Activated CD4-positive, alpha-beta T cell treated with anti-CD3 and anti-CD28 coated beads, Interleukin-2, amount 50 U/mL, for 1 hour (primary cell): Measurements from ENCODE around the gene ZNF462.
"Not testable (repeated sequence)": the region's sequence is repeated elsewhere in the genome, so short reads cannot be mapped to it uniquely, and the experiment has no call there.

Source experiments
- DNase-seq: peaks from one replicate; pipeline ENCODE4 v3.0.0-alpha.2; 2020

ZNF462 gene, protein sequence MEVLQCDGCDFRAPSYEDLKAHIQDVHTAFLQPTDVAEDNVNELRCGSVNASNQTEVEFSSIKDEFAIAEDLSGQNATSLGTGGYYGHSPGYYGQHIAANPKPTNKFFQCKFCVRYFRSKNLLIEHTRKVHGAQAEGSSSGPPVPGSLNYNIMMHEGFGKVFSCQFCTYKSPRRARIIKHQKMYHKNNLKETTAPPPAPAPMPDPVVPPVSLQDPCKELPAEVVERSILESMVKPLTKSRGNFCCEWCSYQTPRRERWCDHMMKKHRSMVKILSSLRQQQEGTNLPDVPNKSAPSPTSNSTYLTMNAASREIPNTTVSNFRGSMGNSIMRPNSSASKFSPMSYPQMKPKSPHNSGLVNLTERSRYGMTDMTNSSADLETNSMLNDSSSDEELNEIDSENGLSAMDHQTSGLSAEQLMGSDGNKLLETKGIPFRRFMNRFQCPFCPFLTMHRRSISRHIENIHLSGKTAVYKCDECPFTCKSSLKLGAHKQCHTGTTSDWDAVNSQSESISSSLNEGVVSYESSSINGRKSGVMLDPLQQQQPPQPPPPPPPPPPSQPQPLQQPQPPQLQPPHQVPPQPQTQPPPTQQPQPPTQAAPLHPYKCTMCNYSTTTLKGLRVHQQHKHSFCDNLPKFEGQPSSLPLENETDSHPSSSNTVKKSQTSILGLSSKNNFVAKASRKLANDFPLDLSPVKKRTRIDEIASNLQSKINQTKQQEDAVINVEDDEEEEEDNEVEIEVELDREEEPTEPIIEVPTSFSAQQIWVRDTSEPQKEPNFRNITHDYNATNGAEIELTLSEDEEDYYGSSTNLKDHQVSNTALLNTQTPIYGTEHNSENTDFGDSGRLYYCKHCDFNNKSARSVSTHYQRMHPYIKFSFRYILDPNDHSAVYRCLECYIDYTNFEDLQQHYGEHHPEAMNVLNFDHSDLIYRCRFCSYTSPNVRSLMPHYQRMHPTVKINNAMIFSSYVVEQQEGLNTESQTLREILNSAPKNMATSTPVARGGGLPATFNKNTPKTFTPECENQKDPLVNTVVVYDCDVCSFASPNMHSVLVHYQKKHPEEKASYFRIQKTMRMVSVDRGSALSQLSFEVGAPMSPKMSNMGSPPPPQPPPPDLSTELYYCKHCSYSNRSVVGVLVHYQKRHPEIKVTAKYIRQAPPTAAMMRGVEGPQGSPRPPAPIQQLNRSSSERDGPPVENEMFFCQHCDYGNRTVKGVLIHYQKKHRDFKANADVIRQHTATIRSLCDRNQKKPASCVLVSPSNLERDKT (N-terminal part only)

DNA sequence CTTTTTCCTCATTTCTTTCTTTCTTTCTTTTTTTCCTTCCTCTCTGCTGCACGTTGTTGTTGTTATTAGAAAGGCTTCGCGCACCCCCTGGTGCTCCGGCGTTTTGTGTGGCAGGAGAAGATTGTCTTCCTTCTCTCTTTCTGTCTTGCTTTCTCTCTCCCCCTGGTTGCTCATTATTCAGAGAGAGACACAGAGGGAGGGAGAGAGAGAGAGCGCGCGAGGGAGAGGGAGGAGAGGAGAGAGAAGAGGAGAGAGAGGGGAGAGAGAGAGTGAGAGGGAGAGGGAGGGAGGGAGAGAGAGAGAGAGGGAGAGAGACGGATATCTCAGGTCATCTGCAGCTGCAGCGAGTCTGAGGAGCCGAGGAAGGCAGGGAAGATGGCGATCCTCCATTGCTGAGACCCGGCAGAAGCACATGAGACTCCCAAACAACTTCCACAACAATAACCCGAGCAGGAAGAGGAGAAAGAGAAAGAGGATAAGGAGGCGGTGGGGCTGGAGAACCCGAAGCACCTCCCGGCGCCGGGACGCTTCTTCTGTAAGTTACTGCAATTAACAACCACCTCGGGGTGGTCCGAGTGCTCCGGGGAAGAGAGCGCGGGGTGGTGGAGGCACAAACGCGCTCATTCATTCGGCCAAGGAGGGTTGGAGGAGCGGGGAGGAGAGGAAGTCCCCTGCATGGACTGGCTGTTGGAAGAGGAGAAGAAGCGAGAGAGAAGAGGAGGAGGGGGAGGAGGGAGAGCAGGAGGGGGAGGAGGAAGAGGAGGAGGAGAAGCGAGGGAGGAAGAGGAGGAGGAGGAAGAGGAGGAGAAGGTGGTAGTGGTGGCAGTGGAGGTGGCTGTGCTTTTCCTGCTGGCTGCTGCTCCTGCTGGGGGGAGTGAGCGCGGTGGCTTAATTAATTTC is at the start of gene ZNF462:
Gene ZNF462, plus strand, starts transcription at position 346 of the 900 bp plus-strand sequence. CDS start 60,218 bp downstream, outside the sequence.
- no peak for DNase-seq

DNA sequence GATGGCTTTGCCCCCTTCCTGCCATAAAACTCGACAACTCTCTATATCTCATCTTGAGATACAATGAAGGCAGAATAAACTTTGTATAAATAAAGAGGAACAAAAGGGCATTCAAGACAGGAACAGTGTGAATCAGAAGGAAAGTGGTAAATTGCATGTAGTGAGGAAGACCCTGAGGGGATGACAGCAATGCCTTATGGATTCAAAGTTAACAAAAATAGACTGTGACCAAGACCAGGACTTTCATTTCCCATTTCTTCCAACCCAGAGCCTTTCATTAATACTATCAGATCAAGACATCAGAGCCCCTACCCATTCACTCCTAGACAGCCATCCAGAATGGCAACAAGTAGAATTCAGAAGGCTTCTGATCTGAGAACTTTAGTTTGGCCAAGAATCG is 46.4 kb upstream of the ZNF462 start:
- no peak for DNase-seq

DNA sequence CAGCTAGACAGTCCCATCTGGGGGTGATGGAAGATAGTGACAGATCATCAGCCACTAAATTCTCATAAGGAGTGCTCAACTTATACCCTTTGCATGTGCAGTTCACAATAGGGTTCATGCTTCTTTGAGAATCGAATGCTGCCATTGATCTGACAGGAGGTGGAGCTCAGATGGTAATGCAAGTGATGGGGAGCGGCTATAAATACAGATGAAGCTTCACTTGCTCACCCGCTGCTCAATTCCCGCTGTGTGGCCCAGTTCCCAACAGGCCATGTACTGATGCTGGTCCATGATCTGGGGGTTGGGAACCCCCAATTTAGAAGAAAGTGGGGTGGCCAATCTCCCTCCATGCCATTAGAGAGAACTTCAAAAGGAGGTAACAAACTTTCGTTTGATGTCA is 44.9 kb upstream of the ZNF462 start:
- DNase-seq: no peak

DNA sequence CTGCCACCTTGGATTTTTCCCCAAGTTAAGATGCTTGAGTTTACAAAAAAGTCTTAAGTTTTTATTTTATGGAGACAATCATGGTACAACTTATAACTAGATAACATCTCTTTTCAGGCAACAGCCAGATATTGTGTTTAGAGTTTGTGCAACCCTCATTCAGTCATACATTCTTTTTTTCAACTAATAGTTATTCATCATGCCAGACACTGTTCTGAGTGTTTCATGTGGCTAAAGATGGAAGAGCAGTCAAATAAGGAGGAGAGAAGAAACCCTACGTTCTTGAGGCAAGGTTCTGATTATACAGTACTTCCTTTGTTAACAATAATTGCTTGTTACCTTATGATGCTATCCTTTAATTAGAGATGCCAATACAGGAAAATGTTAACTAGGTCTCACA is 42.1 kb upstream of the ZNF462 start:
- DNase-seq: no peak

DNA sequence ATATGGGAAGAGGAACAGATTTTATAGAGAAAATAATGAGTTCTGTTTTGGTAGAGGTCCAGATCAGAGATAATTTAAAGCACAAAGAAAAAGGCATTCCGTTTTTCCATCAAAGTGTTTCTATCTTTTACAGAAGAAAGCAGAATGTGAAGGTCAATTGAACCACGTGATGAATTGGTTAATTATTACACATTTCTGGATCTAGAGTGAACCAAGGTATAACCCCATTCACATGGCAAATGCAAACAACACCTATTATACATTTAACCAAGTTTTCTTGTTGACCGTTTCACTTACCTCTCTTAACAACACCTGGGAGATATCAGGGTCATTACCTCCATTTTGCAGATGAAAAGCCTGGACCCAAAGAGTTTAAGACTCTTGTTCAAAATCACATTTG is 34.9 kb upstream of the ZNF462 start:
- DNase-seq: no peak

DNA sequence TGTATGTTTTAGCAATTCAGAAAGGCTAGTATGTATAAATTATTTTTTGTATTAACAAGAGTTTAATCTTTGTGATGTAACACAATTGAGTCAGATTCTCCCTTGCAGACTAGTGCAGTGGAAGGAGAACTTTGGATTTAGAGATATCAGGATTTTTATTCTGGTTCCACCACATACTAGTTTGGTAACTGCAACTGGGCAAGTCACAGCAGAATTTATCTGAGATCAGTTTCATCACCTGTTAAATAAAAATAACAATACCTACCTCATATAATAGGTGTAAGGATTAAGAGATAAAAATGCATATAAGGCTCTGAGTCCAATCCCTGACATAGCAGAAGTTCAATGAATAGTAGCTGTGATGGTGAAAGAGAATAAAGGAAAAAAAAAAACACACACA is 34.0 kb upstream of the ZNF462 start:
- DNase-seq: no peak

DNA sequence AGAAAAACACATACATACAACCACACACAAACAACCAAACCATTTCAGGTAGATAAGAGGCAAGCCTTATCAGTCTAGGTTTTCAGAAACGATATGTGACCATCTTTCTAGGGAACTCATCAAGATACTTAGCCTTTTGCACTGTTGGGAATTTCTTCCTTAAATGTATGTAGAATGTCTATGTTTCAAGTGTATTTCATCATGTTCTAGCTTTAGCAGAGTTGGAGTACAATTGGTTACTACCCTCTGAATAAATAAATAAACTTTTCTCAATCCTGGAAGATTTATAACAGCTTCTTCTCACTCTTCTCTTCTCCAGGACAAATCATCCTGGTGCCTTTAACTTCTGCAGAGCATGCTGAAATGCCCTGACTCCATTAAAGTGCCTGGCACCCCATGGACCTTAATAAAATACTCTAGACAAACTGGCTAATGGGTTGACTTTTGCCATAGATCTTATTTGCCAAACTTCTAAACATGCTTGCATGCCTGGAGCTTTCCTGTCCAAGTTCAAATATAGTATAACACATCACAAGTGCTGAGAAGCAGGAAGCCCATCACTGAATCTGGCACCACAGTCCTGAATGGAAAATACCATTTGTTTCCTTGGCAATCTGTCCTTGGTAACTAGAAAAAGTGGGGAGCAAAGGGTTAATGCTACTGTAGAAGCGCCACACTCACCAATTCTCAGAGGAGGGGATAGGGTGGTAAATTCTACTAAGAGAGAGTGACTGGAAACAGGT is 33.1 kb upstream of the ZNF462 start:
- no peak for DNase-seq

DNA sequence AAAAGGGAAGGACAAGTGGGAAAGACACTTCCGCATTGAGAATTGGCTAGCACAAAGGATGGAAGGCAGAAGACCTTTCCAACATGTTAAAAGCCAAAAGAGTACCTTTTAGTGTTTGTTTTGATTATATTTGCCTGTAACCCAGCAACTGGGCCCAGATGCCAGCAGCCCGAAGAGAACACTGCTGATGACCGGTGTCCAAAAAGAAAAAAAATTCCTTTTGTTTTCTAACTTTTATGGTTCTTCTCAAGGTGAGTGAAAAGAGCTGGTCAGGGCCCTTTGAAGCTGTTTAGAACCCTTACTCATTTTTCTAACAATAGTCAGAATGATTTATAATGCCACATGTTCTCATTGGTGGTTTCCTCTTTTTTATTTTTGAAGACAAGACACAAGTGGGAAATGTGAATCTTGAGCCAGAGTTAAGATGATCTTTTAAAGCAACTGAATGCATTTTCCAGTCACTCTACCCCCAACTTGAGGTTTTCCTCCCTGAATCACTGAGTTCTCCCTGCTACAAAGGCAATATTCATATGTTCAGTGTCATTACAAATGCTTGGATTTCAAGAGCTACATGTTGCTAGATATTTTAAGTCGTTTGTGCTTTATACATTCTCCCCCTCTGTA is 32.3 kb upstream of the ZNF462 start:
- DNase-seq: no peak

DNA sequence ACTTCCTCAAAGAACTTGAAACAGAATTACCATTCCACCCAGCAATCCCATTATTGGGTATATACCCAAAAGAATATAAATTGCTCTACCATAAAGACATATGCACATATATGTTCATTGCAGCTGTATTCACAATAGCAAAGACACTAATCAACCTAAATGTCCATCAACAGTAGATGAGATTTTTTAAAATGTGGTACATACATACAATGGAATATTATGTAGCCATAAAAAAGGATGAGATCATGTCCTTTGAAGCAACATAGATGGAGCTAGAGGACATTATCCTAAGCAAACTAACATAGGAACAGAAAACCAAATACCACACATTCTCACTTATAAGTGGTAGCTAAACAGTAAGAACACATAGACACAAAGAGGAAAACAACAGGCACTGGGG is 28.1 kb upstream of the ZNF462 start:
- no peak for DNase-seq

DNA sequence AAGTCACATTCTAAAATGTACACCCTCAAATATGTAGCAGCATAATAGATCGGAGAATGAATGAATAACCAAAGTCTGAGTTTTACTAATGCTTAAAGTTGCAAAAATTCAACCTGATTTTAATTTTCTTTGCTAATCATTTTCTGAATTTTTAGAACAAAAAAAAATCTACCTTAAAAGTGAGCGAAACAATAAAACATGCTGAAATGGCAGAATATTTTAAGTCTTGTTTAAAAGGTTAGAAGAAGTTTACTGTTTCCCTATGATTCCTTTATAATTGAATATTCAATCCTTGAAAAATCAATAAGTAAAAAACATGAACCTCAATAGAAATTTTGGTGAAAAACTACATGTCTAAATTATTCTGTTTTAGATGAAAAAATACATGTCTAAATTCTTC is 27.1 kb upstream of the ZNF462 start:
- DNase-seq: no peak

DNA sequence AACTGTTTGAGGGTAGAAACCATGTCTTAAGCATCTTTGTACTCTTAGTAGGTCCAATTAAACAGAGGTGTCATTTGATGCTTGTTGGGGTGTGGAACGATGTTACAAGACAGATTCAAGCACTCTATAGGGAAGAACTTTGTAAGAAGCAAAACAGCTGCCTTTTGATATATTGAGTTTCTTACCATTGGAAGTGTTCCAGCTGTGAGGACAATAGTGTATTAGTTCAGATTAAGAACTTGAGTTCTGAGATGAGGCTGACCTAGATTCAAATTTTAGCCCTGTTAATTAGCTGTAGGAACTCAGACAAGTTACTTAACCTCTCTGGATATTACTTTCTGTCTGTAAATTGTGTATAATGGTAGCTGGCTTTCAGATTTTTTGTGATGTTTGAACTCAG is 19.6 kb upstream of the ZNF462 start:
- DNase-seq: no peak

DNA sequence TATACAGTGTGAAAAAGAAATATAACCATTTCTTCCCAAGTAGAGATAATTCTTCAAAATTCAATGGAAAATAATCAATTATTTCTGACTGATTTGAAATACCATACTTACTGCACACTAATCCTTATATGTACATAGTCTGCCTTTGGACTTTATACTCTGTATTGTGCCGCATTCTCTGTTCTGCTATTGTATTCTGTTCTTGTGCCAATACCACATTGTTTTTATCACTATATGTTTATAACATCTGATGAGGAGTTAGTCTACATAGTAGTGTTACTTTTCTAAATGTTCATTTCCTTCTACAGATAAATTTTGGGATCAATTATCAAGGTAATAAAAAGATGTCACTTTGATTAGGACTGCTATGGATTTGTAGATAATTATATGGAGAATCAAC is 16.7 kb upstream of the ZNF462 start:
- no peak for DNase-seq

DNA sequence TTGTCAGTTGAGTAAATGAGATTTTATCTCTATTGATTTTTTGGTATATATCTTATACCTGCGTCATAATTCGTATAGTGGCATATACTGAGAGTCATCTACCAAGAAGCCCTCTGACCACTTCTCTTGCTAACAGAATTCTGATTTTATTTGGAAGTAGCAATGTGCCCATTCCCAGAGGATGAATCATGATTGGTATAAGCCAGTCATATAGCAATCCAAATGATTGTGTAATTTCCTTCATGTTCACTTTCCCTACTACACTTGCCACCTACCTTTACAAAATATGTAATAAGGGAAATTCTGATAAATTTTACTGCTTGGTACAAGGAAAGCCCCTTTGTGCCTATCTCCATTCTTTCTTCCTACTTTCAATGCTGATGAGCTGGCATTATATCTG is 16.1 kb upstream of the ZNF462 start:
- DNase-seq: no peak

DNA sequence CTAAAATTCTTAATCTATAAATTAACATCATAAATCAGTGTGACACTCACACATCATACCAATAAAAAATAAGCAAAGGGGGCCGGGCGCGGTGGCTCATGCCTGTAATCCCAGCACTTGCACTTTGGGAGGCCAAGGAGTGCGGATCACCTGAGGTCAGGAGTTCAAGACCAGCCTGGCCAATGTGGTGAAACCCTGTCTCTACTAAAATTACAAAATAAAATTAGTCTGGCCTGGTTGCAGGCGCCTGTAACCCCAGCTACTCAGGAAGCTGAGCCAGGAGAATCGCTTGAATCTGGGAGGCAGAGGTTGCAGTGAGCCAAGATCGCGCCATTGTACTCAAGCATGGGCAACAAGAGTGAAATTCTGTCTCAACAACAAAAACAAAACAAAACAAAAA is 11.3 kb upstream of the ZNF462 start:
- not testable (repeated sequence) for DNase-seq

DNA sequence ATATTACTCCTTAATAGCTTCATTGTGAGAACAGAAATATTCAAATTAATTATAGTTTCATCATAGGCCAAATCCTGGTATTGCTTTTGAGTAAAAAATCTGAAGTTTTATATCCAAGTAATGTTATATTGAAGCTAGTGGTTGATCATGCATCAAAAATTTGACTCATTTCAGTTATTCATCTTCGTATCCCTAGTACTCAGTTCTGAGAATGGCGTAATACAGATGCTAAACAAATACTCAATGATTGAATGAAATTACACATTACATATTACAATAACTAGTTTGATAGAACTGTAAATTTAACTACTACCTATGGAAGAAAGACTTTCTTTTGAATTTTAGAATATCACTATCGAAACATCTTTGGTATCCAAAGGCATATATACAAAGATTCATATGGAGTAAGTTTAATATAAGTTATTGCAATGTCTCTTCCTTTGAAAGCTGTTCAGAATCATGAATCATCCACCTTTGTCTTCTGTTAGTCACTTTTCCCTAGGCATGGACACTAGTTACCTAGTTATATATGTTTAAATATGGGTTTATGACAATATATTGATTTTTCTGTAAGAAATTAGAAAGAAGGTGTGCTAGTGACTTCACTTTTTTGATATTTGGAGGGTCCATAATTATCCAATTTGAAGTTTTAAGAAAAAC is 5.0 kb upstream of the ZNF462 start:
- no peak for DNase-seq

DNA sequence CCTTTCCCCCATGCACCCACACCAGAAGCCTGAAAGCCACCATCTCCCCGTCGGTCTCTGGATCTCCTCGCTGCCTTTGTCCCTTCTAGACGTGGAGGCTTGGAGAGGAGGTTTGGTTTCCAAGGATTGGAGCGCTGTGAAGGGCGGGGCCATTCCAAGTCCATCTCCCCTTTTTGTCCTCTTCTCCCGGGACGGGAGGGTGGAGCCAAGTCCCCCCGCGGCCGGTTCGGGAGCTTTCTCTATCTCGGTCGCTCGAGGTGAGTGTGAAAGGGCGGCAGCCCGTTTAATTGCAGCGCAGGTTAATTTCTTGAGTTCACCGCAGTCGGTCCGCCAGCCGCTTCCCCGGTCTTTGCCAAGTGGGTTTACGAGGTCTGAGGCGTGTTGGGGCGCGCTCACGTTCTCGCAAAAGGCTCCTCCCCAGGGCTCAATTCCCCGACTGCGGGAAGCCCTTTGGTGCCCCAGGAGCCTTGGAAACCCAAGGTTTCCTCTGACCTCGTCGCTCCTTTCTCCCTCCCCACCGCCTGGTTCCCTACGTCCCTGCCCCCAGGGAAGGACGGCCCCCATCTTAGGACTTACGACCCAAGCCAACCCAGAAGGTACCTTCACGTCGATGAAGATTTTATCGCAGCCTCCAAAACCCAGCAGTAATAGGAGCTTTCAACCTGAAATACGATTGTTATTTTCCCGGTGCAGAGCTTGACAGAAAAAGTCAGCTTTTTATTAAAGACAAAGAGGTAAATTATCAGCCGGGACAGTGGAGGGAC is 2.8 kb upstream of the ZNF462 start:
- no peak for DNase-seq

DNA sequence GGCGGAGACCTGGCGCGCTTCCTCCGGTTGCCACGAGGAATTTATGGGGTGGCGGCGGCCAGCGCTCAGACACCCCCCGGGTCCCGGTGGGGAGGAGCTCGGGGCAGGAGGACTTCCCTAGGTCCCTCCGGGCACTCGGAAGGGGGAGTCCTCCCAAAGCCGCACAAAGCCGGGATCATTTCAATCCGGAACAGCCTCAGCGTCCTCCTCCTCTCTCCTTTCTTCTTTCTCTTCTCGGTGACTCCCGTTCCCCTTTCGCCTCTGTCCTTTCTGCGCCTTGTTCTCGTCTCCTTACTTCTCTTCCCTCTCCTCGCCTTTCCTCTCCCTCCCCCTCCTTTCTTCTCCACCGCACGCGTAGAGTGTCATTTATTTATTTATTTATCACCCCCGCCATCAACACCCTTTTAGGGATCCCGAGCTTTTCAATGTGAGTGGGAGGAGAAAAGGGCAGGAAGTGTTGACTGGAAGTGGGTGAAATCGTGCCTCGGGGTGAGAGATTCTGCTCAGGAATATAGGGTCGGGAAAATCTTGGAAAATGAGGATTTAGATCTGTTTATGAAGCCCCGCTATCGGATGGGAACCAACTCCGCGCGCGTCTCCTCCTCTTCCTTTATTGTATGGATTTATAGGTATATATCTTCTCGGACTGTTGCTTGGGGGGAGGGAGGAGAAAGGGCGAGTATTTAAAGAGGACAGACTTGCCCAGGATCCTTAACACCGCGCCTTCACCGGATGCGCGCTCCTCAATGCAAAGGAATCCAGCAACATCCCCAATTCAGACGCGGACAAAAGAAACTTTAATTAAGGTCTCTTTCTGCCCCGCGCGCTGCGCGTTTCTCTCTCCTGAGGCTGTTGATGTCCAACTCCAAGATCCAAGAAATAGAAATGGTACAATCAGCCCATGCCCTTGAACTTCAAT is 2.0 kb upstream of the ZNF462 start:
- no peak for DNase-seq

DNA sequence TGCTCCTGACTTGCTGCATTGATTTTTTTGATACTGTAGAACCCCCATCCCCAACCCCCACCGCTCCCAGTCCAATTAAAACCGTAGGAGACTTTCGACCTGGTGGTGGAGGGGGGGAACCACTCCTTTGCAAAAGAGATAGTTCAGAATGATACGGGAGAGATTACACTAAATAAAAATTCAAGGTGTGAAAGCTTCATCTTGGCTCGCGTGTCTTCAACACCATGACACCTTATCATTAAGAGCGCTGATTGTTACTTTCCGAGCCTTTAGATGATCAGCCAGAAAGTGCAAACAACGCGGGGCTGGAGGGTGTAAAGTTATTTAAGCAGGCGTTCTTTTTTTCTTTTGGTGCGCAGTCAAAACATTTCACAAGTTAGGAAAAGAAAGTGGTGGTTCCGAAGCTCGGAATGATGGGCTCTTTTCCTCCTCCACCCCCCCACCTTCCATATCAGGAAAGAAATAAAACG is 1.3 kb upstream of the ZNF462 start:
- no peak for DNase-seq
